HG03108 (cell line): ENCODE data around the gene FOXB1.

Experiments used
- ATAC-seq: cut with Tn5 transposase; IDR thresholded peaks from one replicate; pipeline ENCODE4 v1.9.1; 2021; ENCODE audit warnings: moderate library complexity; ENCODE audit not compliant: unreplicated experiment

Gene FOXB1

GRCh38 chr15:59998950-59999611, 5.0 kb upstream of the FOXB1 start:
- ATAC-seq: no peak

- ATAC-seq: no peak
These were observed 4.4 kb upstream of the FOXB1 start for GRCh38 chr15:59999612-60000112.

- no peak for ATAC-seq
These were observed 3.8 kb upstream of the FOXB1 start for GRCh38 chr15:60000113-60000823.

- ATAC-seq: no peak
These were observed 3.1 kb upstream of the FOXB1 start for GRCh38 chr15:60000824-60001609.

GRCh38 chr15:60001610-60002527, 2.2 kb upstream of the FOXB1 start:
- ATAC-seq: no peak

- ATAC-seq: no peak
These were observed 1.4 kb upstream of the FOXB1 start for GRCh38 chr15:60002528-60003218.

GRCh38 chr15:60003243-60004008, 685 bp upstream of the FOXB1 start:
- no peak for ATAC-seq

GRCh38 chr15:60004846-60005351, 788 bp downstream of the FOXB1 start:
- no peak for ATAC-seq

GRCh38 chr15:60005352-60006202, 1.5 kb downstream of the FOXB1 start:
- ATAC-seq: no peak

GRCh38 chr15:60006203-60006862, 2.2 kb downstream of the FOXB1 start:
- ATAC-seq: no peak

GRCh38 chr15:60006873-60007272, 2.8 kb downstream of the FOXB1 start:
- ATAC-seq: no peak

- no peak for ATAC-seq
These were observed 5.2 kb downstream of the FOXB1 start for GRCh38 chr15:60009124-60009960.

GRCh38 chr15:60009980-60010732, 6.0 kb downstream of the FOXB1 start:
- no peak for ATAC-seq

- no peak for ATAC-seq
These were observed 6.7 kb downstream of the FOXB1 start for GRCh38 chr15:60010858-60011257.

GRCh38 chr15:60012695-60013094, 8.6 kb downstream of the FOXB1 start:
- ATAC-seq: no peak
